ENCODE results near the gene CASP6. TPM values are rescaled to one million over a fixed set of nuclear protein-coding genes. Genes with fewer than 3 reads are reported as not detected.

Gene CASP6
- polyA plus RNA-seq, 3 donors, result 4.7 to 24.4 (median 23.3) TPM

GRCh38 chr4:109708990-109709389 lies 5.7 kb upstream of the CASP6 start:
- no peaks in the 10 kb centered on the region for H3K27me3 Mint-ChIP-seq (ENCODE audit: low read depth in 3 of 3)
- Histone ChIP-seq H3K4me1 (ENCODE audit: control insufficient read depth in 1 of 2, insufficient read depth in 2 of 2, low read length in 2 of 2) (peaks cover 4 to 6% of the 10 kb centered on the region in 2 donors), H4K20me1 (ENCODE audit: insufficient read depth, low read length) (no peaks in the 10 kb centered on the region), H3K9ac (ENCODE audit: insufficient read depth, low read length, poor library complexity, severe bottlenecking) (no peak overlapping the region), H3K27ac (ENCODE audit: low read depth in 1 of 2, low read length in 2 of 2) (no peak overlapping the region), H3K27me3 (ENCODE audit: control insufficient read depth in 2 of 2, insufficient read depth in 2 of 2, low read length in 2 of 2) (no peaks in the 10 kb centered on the region), H3K4me3 (replicated peaks in 1 of 3; ENCODE audit: low read depth in 2 of 3, low read length in 3 of 3) (no peak overlapping the region), H3K4me2 (replicated peaks; ENCODE audit: extremely low read depth, low read length, poor library complexity, severe bottlenecking) (no peak overlapping the region), H3K79me2 (ENCODE audit: insufficient read depth, low read length) (no peaks in the 10 kb centered on the region), H3K9me3 (replicated peaks in 1 of 2; ENCODE audit: control insufficient read depth in 1 of 2, insufficient read depth in 1 of 2, low read length in 2 of 2) (no peaks in the 10 kb centered on the region), H2AFZ (ENCODE audit: insufficient read depth, low read depth, low read length, poor library complexity, severe bottlenecking) (no peak overlapping the region), H3K36me3 (replicated peaks in 1 of 2; ENCODE audit: control insufficient read depth in 1 of 2, insufficient read depth in 2 of 2, low read length in 2 of 2) (peaks cover 0 to 6% of the 10 kb centered on the region in 2 donors)
- TF ChIP-seq, protein P1, sequence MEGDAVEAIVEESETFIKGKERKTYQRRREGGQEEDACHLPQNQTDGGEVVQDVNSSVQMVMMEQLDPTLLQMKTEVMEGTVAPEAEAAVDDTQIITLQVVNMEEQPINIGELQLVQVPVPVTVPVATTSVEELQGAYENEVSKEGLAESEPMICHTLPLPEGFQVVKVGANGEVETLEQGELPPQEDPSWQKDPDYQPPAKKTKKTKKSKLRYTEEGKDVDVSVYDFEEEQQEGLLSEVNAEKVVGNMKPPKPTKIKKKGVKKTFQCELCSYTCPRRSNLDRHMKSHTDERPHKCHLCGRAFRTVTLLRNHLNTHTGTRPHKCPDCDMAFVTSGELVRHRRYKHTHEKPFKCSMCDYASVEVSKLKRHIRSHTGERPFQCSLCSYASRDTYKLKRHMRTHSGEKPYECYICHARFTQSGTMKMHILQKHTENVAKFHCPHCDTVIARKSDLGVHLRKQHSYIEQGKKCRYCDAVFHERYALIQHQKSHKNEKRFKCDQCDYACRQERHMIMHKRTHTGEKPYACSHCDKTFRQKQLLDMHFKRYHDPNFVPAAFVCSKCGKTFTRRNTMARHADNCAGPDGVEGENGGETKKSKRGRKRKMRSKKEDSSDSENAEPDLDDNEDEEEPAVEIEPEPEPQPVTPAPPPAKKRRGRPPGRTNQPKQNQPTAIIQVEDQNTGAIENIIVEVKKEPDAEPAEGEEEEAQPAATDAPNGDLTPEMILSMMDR (IDR thresholded peaks at IDR 0.05), result no peak
- WGBS (ENCODE audit: insufficient coverage), result 100% methylated on average over 1 of the region's 1 CpG
- H3K36me3 Mint-ChIP-seq, result peaks cover 0 to 5% of the 10 kb centered on the region in 2 donors
- no peak overlapping the region for H3K27ac Mint-ChIP-seq
- no peak overlapping the region for H3K4me3 Mint-ChIP-seq
- H3K4me1 Mint-ChIP-seq, result peaks cover 5% of the 10 kb centered on the region
- DNase-seq, result no peak
- no peaks in the 10 kb centered on the region for H3K9me3 Mint-ChIP-seq
- intact Hi-C loops (cut with micrococcal nuclease), result loop anchor here (10.0 kb wide), 3 partner anchors 106 to 274 kb away; partner anchors contain the start of genes GAR1 (in 1 of the 2), RRH (in 1 of the 2) and SEC24B (in 1 of the 2)

GRCh38 chr4:109708435-109708834 lies 5.2 kb upstream of the CASP6 start:
- Histone ChIP-seq H2AFZ (ENCODE audit: insufficient read depth, low read depth, low read length, poor library complexity, severe bottlenecking) (no peak overlapping the region), H3K27me3 (ENCODE audit: control insufficient read depth in 2 of 2, insufficient read depth in 2 of 2, low read length in 2 of 2) (no peaks in the 10 kb centered on the region), H3K36me3 (replicated peaks in 1 of 2; ENCODE audit: control insufficient read depth in 1 of 2, insufficient read depth in 2 of 2, low read length in 2 of 2) (peaks cover 0 to 6% of the 10 kb centered on the region in 2 donors), H3K4me2 (replicated peaks; ENCODE audit: extremely low read depth, low read length, poor library complexity, severe bottlenecking) (no peak overlapping the region), H3K27ac (ENCODE audit: low read depth in 1 of 2, low read length in 2 of 2) (no peak overlapping the region), H4K20me1 (ENCODE audit: insufficient read depth, low read length) (no peaks in the 10 kb centered on the region), H3K4me1 (ENCODE audit: control insufficient read depth in 1 of 2, insufficient read depth in 2 of 2, low read length in 2 of 2) (peaks cover 8 to 11% of the 10 kb centered on the region in 2 donors), H3K9ac (ENCODE audit: insufficient read depth, low read length, poor library complexity, severe bottlenecking) (no peak overlapping the region), H3K79me2 (ENCODE audit: insufficient read depth, low read length) (no peaks in the 10 kb centered on the region), H3K9me3 (replicated peaks in 1 of 2; ENCODE audit: control insufficient read depth in 1 of 2, insufficient read depth in 1 of 2, low read length in 2 of 2) (no peaks in the 10 kb centered on the region), H3K4me3 (replicated peaks in 1 of 3; ENCODE audit: low read depth in 2 of 3, low read length in 3 of 3) (no peak overlapping the region)
- WGBS (ENCODE audit: insufficient coverage), result no CpG with 5 or more reads among the region's 2 CpGs
- H3K4me3 Mint-ChIP-seq, result no peak overlapping the region
- DNase-seq, result no peak
- intact Hi-C loops (cut with micrococcal nuclease), result loop anchor here (10.0 kb wide), 3 partner anchors 106 to 274 kb away; partner anchors contain the start of genes GAR1 (in 1 of the 2), RRH (in 1 of the 2) and SEC24B (in 1 of the 2)
- peaks cover 0 to 5% of the 10 kb centered on the region in 2 donors for H3K36me3 Mint-ChIP-seq
- H3K27me3 Mint-ChIP-seq (ENCODE audit: low read depth in 3 of 3), result no peaks in the 10 kb centered on the region
- peaks cover 8% of the 10 kb centered on the region for H3K4me1 Mint-ChIP-seq
- no peaks in the 10 kb centered on the region for H3K9me3 Mint-ChIP-seq
- TF ChIP-seq, protein P1 (IDR thresholded peaks at IDR 0.05), result no peak
- no peak overlapping the region for H3K27ac Mint-ChIP-seq
